ENCODE measurements around the gene KCNN3.

KCNN3 gene

GRCh38 chr1:154816937-154817336 lies 53.1 kb downstream of the KCNN3 start:
- no peak for DNase-seq (ENCODE audit: low read depth, low spot score)

- DNase-seq (ENCODE audit: low read depth, low spot score), result no peak
Observed at GRCh38 chr1:154816369-154816768, 53.7 kb downstream of the KCNN3 start.

- no peak for DNase-seq (ENCODE audit: low read depth, low spot score)
Observed at GRCh38 chr1:154813846-154814505, 56.1 kb downstream of the KCNN3 start.

- peak; percentile 14 for DNase-seq (ENCODE audit: low read depth, low spot score)
Observed at GRCh38 chr1:154813300-154813816, 56.7 kb downstream of the KCNN3 start.

- no peak for DNase-seq (ENCODE audit: low read depth, low spot score)
Observed at GRCh38 chr1:154812877-154813276, 57.2 kb downstream of the KCNN3 start.

- no peak for DNase-seq (ENCODE audit: low read depth, low spot score)
Observed at GRCh38 chr1:154810571-154810970, 59.5 kb downstream of the KCNN3 start.

- DNase-seq (ENCODE audit: low read depth, low spot score), result peak; percentile 62
Observed at GRCh38 chr1:154809436-154810413, 60.4 kb downstream of the KCNN3 start.

GRCh38 chr1:154808909-154809262 lies 61.2 kb downstream of the KCNN3 start:
- DNase-seq (ENCODE audit: low read depth, low spot score), result no peak

- DNase-seq (ENCODE audit: low read depth, low spot score), result no peak
Observed at GRCh38 chr1:154808261-154808908, 61.7 kb downstream of the KCNN3 start.

- DNase-seq (ENCODE audit: low read depth, low spot score), result no peak
Observed at GRCh38 chr1:154807048-154807591, 63.0 kb downstream of the KCNN3 start.

GRCh38 chr1:154806333-154806732 lies 63.7 kb downstream of the KCNN3 start:
- DNase-seq (ENCODE audit: low read depth, low spot score), result no peak

GRCh38 chr1:154802982-154803920 lies 66.8 kb downstream of the KCNN3 start:
- peak; percentile 10 for DNase-seq (ENCODE audit: low read depth, low spot score)

GRCh38 chr1:154802336-154802969 lies 67.6 kb downstream of the KCNN3 start:
- DNase-seq (ENCODE audit: low read depth, low spot score), result no peak

GRCh38 chr1:154801234-154802011 lies 68.7 kb downstream of the KCNN3 start:
- no peak for DNase-seq (ENCODE audit: low read depth, low spot score)

- no peak for DNase-seq (ENCODE audit: low read depth, low spot score)
Observed at GRCh38 chr1:154799188-154799587, 70.9 kb downstream of the KCNN3 start.

- no peak for DNase-seq (ENCODE audit: low read depth, low spot score)
Observed at GRCh38 chr1:154798645-154799044, 71.4 kb downstream of the KCNN3 start.

- DNase-seq (ENCODE audit: low read depth, low spot score), result no peak
Observed at GRCh38 chr1:154797175-154797574, 72.9 kb downstream of the KCNN3 start.

- DNase-seq (ENCODE audit: low read depth, low spot score), result peak; percentile 33
Observed at GRCh38 chr1:154796303-154796892, 73.7 kb downstream of the KCNN3 start.

GRCh38 chr1:154794608-154795007 lies 75.5 kb downstream of the KCNN3 start:
- DNase-seq (ENCODE audit: low read depth, low spot score), result no peak

All from astrocyte of the hippocampus (primary cell).